GM04504 (cell line): ENCODE measurements around the gene MPP7.

Experiments
- DNase-seq: peaks from one replicate; pipeline ENCODE4 v3.0.0-alpha.2; 2012; ENCODE audit warnings: low read depth

MPP7 gene

DNA sequence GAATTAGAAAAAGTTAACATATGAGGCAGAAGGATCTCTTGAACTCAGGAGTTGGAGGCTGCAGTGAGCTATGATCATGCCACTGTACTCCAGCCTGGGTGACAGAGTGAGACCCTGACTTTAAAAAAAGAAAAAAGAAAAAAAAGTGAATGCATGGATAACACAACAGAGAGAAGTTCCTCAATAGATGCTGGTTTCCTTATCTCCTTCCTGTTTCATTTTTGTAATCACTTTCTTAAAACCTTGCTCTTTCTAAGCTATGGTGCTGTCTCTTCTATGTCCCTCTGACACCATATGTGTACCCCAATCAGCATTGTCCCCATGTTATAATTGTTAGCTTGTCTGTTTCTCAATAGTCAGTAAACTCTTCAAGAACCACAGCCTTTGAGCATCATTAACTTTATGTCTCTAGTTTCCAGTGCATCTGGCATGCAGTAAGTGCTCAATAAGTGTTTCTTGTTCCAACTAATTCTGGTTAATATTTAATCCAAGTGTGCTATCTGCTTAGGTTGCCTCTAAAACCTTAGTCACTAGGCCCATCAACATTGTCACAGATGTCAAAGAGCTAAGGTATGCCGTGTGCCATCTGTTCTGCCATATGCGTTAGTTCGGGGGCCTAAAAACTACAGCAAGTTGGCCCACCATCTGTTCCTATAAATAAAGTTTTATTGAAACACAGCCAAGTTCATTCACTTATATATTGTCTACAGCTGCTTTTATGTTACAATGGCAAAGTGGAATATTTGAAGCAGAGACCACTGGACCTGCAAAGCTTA, 36.2 kb downstream of the MPP7 start:
- no peak for DNase-seq

DNA sequence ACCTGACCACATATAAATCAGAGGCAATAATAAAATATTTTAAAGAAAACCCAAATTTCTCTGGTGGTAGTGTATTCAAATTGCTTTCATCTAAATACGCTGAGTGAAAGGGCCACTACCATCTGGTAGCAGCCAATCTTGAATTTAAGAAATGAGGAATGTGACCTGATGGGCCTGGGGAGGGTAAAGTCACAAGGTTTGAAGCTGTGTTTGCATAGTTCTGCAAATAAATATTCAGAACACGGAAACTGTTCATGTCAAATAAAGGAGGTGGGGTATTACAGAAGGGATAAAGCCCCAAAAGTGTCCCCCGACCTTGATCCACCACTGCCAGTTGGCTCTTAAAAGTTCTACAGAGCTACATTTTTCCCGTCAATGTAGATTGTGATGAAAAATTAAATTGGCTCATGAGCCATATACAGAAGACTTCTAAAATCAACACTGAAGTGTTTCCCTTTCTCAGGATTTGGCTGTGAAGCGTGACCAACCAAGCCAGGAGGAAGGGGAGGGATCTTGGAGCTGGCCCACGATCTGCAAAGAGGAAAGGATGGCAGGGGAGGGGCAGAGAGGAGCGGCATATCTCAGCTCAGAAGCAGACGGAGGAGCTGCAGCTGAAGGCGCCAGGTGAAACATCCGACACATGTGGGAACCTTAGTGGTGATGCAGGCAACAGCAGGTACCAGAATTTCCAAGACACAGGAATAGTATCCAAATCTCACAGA, 39.6 kb downstream of the MPP7 start:
- DNase-seq: no peak

DNA sequence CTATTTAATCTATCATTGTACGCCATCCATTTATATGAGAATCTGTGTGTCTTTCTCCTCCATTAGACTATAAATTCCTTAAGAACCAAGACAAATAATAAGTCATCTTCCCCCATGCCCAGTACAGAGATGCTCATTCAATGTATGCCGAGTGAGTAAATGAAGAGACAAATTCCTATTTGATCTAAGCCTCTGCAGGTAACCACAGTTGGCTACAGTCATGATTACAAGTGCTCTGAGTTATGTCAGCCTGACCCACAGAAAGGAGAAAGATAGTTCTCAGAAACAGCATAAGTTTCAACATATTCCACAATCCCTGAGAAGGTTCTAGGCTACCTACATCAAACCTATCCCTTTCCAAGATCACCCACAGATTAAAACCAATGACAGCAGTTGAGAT, 46.1 kb downstream of the MPP7 start:
- no peak for DNase-seq

DNA sequence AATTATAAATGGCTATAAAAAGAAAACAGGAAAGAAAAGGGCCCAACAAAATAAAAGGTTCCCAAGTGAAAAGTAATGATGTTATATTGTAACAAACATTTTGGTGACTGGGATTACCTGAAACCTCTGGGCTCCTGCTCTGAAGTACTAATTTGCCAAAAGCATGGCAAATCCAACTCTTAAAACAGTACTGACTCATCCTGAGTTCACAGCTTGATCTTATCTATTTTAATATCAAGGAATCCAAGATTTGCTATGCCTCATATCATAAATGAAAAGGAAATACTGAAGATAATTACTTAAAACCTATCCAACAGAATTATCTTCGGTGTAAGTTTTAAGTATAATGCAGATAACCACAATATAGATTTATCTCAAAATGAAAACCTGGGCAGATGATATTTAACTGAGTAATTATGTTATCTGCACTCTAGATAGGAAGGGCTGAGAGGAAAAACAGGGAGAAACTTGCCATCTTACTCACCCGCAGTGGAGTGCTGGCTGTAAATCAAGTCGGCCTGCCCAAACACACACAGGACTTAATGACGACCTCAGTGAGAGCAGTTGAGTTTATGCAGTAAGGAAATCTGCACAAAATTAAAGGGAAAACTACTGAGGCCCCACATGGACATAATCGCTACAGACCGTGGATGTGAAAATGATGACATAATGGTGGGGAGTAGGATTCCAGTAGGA, 48.4 kb downstream of the MPP7 start:
- DNase-seq: peak; percentile 49

DNA sequence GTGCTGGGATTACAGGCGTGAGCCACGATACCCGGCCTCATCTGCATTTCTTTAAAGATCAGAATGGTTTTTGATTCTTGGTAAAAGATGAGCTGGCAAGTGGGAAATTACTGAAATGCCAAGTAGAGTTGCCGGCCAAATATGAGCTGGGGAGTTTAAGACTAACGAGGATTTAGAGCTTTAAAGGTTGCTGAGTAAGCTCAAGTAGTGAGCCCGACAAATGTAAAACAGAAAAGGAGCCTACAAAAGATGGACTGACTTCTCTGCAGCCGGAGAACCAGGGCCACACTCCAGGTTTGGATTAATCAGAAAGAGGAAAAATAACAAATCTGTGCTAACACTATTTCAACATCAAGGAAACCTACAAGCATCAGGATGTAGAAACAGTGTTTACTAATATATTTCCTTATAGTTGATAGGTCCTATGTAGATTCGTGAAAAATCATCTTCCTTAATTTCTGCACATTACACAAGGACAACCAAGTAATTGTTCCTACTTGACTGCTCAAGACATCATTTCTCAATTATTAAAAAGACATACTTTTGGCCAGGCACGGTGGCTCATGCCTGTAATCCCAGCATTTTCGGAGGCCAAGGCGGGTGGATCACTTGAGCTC, 49.6 kb downstream of the MPP7 start:
- no peak for DNase-seq
